GM21576 (cell line): ENCODE measurements around the gene IFRD2.

Experiments
- ATAC-seq: cut with Tn5 transposase; IDR thresholded peaks from one replicate; pipeline ENCODE4 v1.9.1; 2021; ENCODE audit warnings: mild to moderate bottlenecking, moderate library complexity; ENCODE audit not compliant: unreplicated experiment

The IFRD2 gene

GRCh38 chr3:50292159-50293078 is at the start of gene IFRD2:
TSS of gene IFRD2 (minus strand) at chr3:50292429. CDS start at chr3:50292274, 155 bp downstream.
- ATAC-seq = peak; percentile 92

- no peak for ATAC-seq
Observed at GRCh38 chr3:50341537-50341936, 49.3 kb upstream of the IFRD2 start.

- no peak for ATAC-seq
Observed at GRCh38 chr3:50340448-50341329, 48.5 kb upstream of the IFRD2 start, which contains the start of gene RASSF1. TSS of gene RASSF1 (minus strand) at chr3:50340836. CDS start at chr3:50340805, 31 bp downstream.

- ATAC-seq = no peak
Observed at GRCh38 chr3:50340147-50340447, 47.9 kb upstream of the IFRD2 start.

GRCh38 chr3:50339485-50340146 is 47.4 kb upstream of the IFRD2 start:
- no peak for ATAC-seq

- ATAC-seq = no peak
Observed at GRCh38 chr3:50338965-50339364, 46.7 kb upstream of the IFRD2 start.

GRCh38 chr3:50337175-50337861 is 45.1 kb upstream of the IFRD2 start:
- peak; percentile 71 for ATAC-seq

- peak; percentile 21 for ATAC-seq
Observed at GRCh38 chr3:50336452-50337174, 44.4 kb upstream of the IFRD2 start.

GRCh38 chr3:50334339-50335075 is 42.3 kb upstream of the IFRD2 start:
- no peak for ATAC-seq

- no peak for ATAC-seq
Observed at GRCh38 chr3:50333744-50334328, 41.6 kb upstream of the IFRD2 start.

- ATAC-seq = no peak
Observed at GRCh38 chr3:50331364-50331907, 39.2 kb upstream of the IFRD2 start.

- no peak for ATAC-seq
Observed at GRCh38 chr3:50330330-50330729, 38.1 kb upstream of the IFRD2 start.

- peak; percentile 86 for ATAC-seq
Observed at GRCh38 chr3:50327943-50328691, 35.9 kb upstream of the IFRD2 start, which contains the start of gene TUSC2. TSS of gene TUSC2 (minus strand) at chr3:50328223. CDS start at chr3:50328099, 124 bp downstream.

GRCh38 chr3:50327129-50327528 is 34.9 kb upstream of the IFRD2 start:
- no peak for ATAC-seq

GRCh38 chr3:50326182-50326541 is 33.9 kb upstream of the IFRD2 start:
- no peak for ATAC-seq

- ATAC-seq = no peak
Observed at GRCh38 chr3:50325497-50326181, 33.4 kb upstream of the IFRD2 start.

GRCh38 chr3:50325113-50325480 is 32.9 kb upstream of the IFRD2 start:
- ATAC-seq = no peak
